Esophagus muscularis mucosa (tissue), 3 donors: ENCODE results near the gene GBX2.

Source experiments
- CTCF ChIP-seq, 3 experiments: fragments of 200-600 bp in 2 of 3; fragments of 450-650 bp in 1 of 3; sonication (generic) in 2 of 3; IDR thresholded peaks; one replicate each; pipeline ENCODE4 v1.5.1; 2017 to 2019; ENCODE audit warnings: antibody characterized with exemption in 3 of 3, mild to moderate bottlenecking in 2 of 3, moderate library complexity in 1 of 3
- EP300 ChIP-seq: sonication (generic); formaldehyde crosslinking; IDR thresholded peaks from one replicate; pipeline ENCODE4 v1.6.1; 2017; ENCODE audit warnings: antibody characterized with exemption

- no peak for TF ChIP-seq CTCF (IDR thresholded peaks at IDR 0.05)
- TF ChIP-seq EP300: no peak
These were observed 5.2 kb downstream of the GBX2 start for GRCh38 chr2:236162882-236163470.
